ENCODE data around the gene MOB1A. TPM values are rescaled to one million over a fixed set of nuclear protein-coding genes. Genes with fewer than 3 reads are reported as not detected.

MOB1A gene
- polyA plus RNA-seq, 1 donor from 2014 or later = 39.2 TPM

- H4K20me1 ChIP-seq (ENCODE audit: insufficient read depth) = no peaks in the 10 kb centered on the region
- H3K4me3 ChIP-seq (ENCODE audit: low read length) = no peak overlapping the region
- no peak overlapping the region for H3K27ac ChIP-seq (ENCODE audit: low read length)
- H3F3A ChIP-seq (ENCODE audit: insufficient read depth, low read length, poor library complexity, severe bottlenecking) = no peaks in the 10 kb centered on the region
- peaks cover 4% of the 10 kb centered on the region for H3K79me2 ChIP-seq (replicated peaks; ENCODE audit: insufficient read depth, low read length)
- peaks cover under 1% of the 10 kb centered on the region for H3K36me3 ChIP-seq (ENCODE audit: insufficient read depth, low read length)
- TF ChIP-seq EZH2 (IDR thresholded peaks at IDR 0.05; ENCODE audit: borderline replicate concordance, insufficient read depth, low read length, poor library complexity, severe bottlenecking) (no peak), SMC3 (conservative IDR thresholded peaks at IDR 0.05; ENCODE audit: poor library complexity) (no peak), MXI1 (conservative IDR thresholded peaks at IDR 0.05; ENCODE audit: poor library complexity, severe bottlenecking) (no peak), CTCF (IDR thresholded peaks at IDR 0.05; ENCODE audit: poor library complexity, severe bottlenecking) (no peak), TAF1 (IDR thresholded peaks at IDR 0.05; ENCODE audit: low read depth) (no peak)
- H3K9ac ChIP-seq (ENCODE audit: low read length) = no peak overlapping the region
- no peaks in the 10 kb centered on the region for H3K9me2 ChIP-seq (ENCODE audit: insufficient read depth, low read length)
- no peak overlapping the region for H3K4me2 ChIP-seq (ENCODE audit: low read length)
- no peak overlapping the region for H2AFZ ChIP-seq (ENCODE audit: low read depth, low read length)
- H3K9me3 ChIP-seq (ENCODE audit: low read length) = no peaks in the 10 kb centered on the region
- no peaks in the 10 kb centered on the region for H3K27me3 ChIP-seq (ENCODE audit: insufficient read depth, low read depth, low read length)
Measured at GRCh38 chr2:74155830-74156229, 22.8 kb downstream of the MOB1A start.

GRCh38 chr2:74152954-74153353 lies 25.7 kb downstream of the MOB1A start:
- no peaks in the 10 kb centered on the region for H3K9me2 ChIP-seq (ENCODE audit: insufficient read depth, low read length)
- no peak overlapping the region for H2AFZ ChIP-seq (ENCODE audit: low read depth, low read length)
- H3K27ac ChIP-seq (ENCODE audit: low read length) = no peak overlapping the region
- H3K4me3 ChIP-seq (ENCODE audit: low read length) = no peak overlapping the region
- H3K4me2 ChIP-seq (ENCODE audit: low read length) = no peak overlapping the region
- H3K27me3 ChIP-seq (ENCODE audit: insufficient read depth, low read depth, low read length) = no peaks in the 10 kb centered on the region
- no peak overlapping the region for H3K9ac ChIP-seq (ENCODE audit: low read length)
- H4K20me1 ChIP-seq (ENCODE audit: insufficient read depth) = no peaks in the 10 kb centered on the region
- peaks cover 9% of the 10 kb centered on the region for H3K79me2 ChIP-seq (replicated peaks; ENCODE audit: insufficient read depth, low read length)
- H3K36me3 ChIP-seq (ENCODE audit: insufficient read depth, low read length) = peaks cover 3% of the 10 kb centered on the region
- TF ChIP-seq EP300 (conservative IDR thresholded peaks at IDR 0.05; ENCODE audit: poor library complexity, severe bottlenecking) (no peak), MXI1 (conservative IDR thresholded peaks at IDR 0.05; ENCODE audit: poor library complexity, severe bottlenecking) (no peak), CTCF (IDR thresholded peaks at IDR 0.05; ENCODE audit: poor library complexity, severe bottlenecking) (no peak), RAD21 (conservative IDR thresholded peaks at IDR 0.05) (no peak), TAF1 (IDR thresholded peaks at IDR 0.05; ENCODE audit: low read depth) (no peak), SMC3 (conservative IDR thresholded peaks at IDR 0.05; ENCODE audit: poor library complexity) (no peak), REST (IDR thresholded peaks at IDR 0.05; ENCODE audit: borderline replicate concordance) (no peak), EZH2 (IDR thresholded peaks at IDR 0.05; ENCODE audit: borderline replicate concordance, insufficient read depth, low read length, poor library complexity, severe bottlenecking) (no peak), POLR2AphosphoS5 (IDR thresholded peaks at IDR 0.05) (no peak)
- H3F3A ChIP-seq (ENCODE audit: insufficient read depth, low read length, poor library complexity, severe bottlenecking) = no peaks in the 10 kb centered on the region
- no peaks in the 10 kb centered on the region for H3K9me3 ChIP-seq (ENCODE audit: low read length)

Data from neural cell (in vitro differentiated cells).